Fibroblast of the conjunctiva (primary cell): Measurements from ENCODE around the gene PIK3CD.

ENCODE experiments used
- DNase-seq: peaks from one replicate; pipeline ENCODE4 v3.0.0-alpha.2; 2010; ENCODE audit warnings: low read depth

The PIK3CD gene

GRCh38 chr1:9774712-9775679, 123.5 kb downstream of the PIK3CD start:
- DNase-seq: no peak

DNA sequence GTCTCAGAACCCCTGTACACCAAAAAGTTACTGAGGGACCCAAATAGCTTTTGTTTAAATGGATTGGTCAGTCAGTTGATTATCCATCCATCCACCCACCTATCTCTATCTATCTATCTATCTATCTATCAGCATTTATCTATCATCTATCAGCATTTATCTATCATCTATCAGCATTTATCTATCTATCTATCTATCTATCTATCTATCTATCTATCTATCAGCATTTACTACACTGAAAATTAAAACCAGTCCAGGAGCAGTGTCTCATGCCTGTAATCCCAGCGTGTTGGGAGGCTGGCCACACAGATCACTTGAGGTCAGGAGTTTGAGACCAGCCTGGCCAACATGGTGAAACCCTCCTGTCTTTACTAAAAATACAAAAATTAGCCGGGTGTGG, 125.2 kb downstream of the PIK3CD start:
- DNase-seq: no peak
